ENCODE results near the gene MRPS23.

The MRPS23 gene

GRCh38 chr17:57839571-57839923, 10.3 kb downstream of the MRPS23 start:
- H3K27ac Mint-ChIP-seq, result no peak overlapping the region
- peaks cover 3% of the 10 kb centered on the region for H3K36me3 Mint-ChIP-seq
- H3K4me1 Mint-ChIP-seq (ENCODE audit: low read depth), result peaks cover 10% of the 10 kb centered on the region

GRCh38 chr17:57838857-57839570, 10.8 kb downstream of the MRPS23 start:
- H3K36me3 Mint-ChIP-seq, result peaks cover 3% of the 10 kb centered on the region
- peaks cover 9% of the 10 kb centered on the region for H3K4me1 Mint-ChIP-seq (ENCODE audit: low read depth)
- H3K9me3 Mint-ChIP-seq (ENCODE audit: low read depth), result no peaks in the 10 kb centered on the region
- H3K27ac Mint-ChIP-seq, result no peak overlapping the region
- H3K4me3 Mint-ChIP-seq, result no peak overlapping the region
- no peaks in the 10 kb centered on the region for H3K27me3 Mint-ChIP-seq

More at GRCh38 chr17:57839571-57839923, 10.3 kb downstream of the MRPS23 start:
- Mint-ChIP-seq H3K9me3 (ENCODE audit: low read depth) (no peaks in the 10 kb centered on the region), H3K27me3 (no peaks in the 10 kb centered on the region), H3K4me3 (no peak overlapping the region)

- Mint-ChIP-seq H3K27ac (no peak overlapping the region), H3K9me3 (ENCODE audit: low read depth) (no peaks in the 10 kb centered on the region), H3K4me3 (no peak overlapping the region), H3K4me1 (ENCODE audit: low read depth) (peaks cover 6% of the 10 kb centered on the region), H3K27me3 (no peaks in the 10 kb centered on the region), H3K36me3 (peaks cover 3% of the 10 kb centered on the region)
Measured at GRCh38 chr17:57838453-57838852, 11.4 kb downstream of the MRPS23 start.

GRCh38 chr17:57835333-57835900, 14.4 kb downstream of the MRPS23 start:
- Mint-ChIP-seq H3K9me3 (ENCODE audit: low read depth) (no peaks in the 10 kb centered on the region), H3K27ac (no peak overlapping the region), H3K4me3 (no peak overlapping the region), H3K4me1 (ENCODE audit: low read depth) (no peaks in the 10 kb centered on the region), H3K27me3 (no peaks in the 10 kb centered on the region), H3K36me3 (no peaks in the 10 kb centered on the region)

- H3K27ac Mint-ChIP-seq, result no peak overlapping the region
- H3K4me3 Mint-ChIP-seq, result no peak overlapping the region
Measured at GRCh38 chr17:57834146-57834741, 15.6 kb downstream of the MRPS23 start.

GRCh38 chr17:57833179-57833939, 16.5 kb downstream of the MRPS23 start:
- H3K9me3 Mint-ChIP-seq (ENCODE audit: low read depth), result no peaks in the 10 kb centered on the region
- no peaks in the 10 kb centered on the region for H3K4me1 Mint-ChIP-seq (ENCODE audit: low read depth)
- no peak overlapping the region for H3K4me3 Mint-ChIP-seq
- no peak overlapping the region for H3K27ac Mint-ChIP-seq
- no peaks in the 10 kb centered on the region for H3K27me3 Mint-ChIP-seq
- H3K36me3 Mint-ChIP-seq, result no peaks in the 10 kb centered on the region

More at GRCh38 chr17:57834146-57834741, 15.6 kb downstream of the MRPS23 start:
- no peaks in the 10 kb centered on the region for H3K9me3 Mint-ChIP-seq (ENCODE audit: low read depth)
- H3K4me1 Mint-ChIP-seq (ENCODE audit: low read depth), result no peaks in the 10 kb centered on the region
- no peaks in the 10 kb centered on the region for H3K36me3 Mint-ChIP-seq
- no peaks in the 10 kb centered on the region for H3K27me3 Mint-ChIP-seq

- Mint-ChIP-seq H3K9me3 (ENCODE audit: low read depth) (no peaks in the 10 kb centered on the region), H3K4me1 (ENCODE audit: low read depth) (no peaks in the 10 kb centered on the region), H3K36me3 (no peaks in the 10 kb centered on the region), H3K4me3 (no peak overlapping the region), H3K27me3 (no peaks in the 10 kb centered on the region), H3K27ac (no peak overlapping the region)
Measured at GRCh38 chr17:57832314-57833178, 17.3 kb downstream of the MRPS23 start.

- no peaks in the 10 kb centered on the region for H3K4me1 Mint-ChIP-seq (ENCODE audit: low read depth)
- H3K27me3 Mint-ChIP-seq, result no peaks in the 10 kb centered on the region
Measured at GRCh38 chr17:57830880-57831279, 19.0 kb downstream of the MRPS23 start.

GRCh38 chr17:57823469-57824401, 26.1 kb downstream of the MRPS23 start:
- H3K36me3 Mint-ChIP-seq, result no peaks in the 10 kb centered on the region
- H3K4me1 Mint-ChIP-seq (ENCODE audit: low read depth), result no peaks in the 10 kb centered on the region

More at GRCh38 chr17:57830880-57831279, 19.0 kb downstream of the MRPS23 start:
- Mint-ChIP-seq H3K9me3 (ENCODE audit: low read depth) (no peaks in the 10 kb centered on the region), H3K4me3 (no peak overlapping the region), H3K36me3 (no peaks in the 10 kb centered on the region), H3K27ac (no peak overlapping the region)

GRCh38 chr17:57819867-57820266, 30.0 kb downstream of the MRPS23 start:
- Mint-ChIP-seq H3K36me3 (no peaks in the 10 kb centered on the region), H3K27ac (no peak overlapping the region), H3K4me3 (no peak overlapping the region), H3K9me3 (ENCODE audit: low read depth) (no peaks in the 10 kb centered on the region), H3K27me3 (peaks cover 4% of the 10 kb centered on the region), H3K4me1 (ENCODE audit: low read depth) (no peaks in the 10 kb centered on the region)

More at GRCh38 chr17:57823469-57824401, 26.1 kb downstream of the MRPS23 start:
- no peak overlapping the region for H3K4me3 Mint-ChIP-seq
- H3K27me3 Mint-ChIP-seq, result no peaks in the 10 kb centered on the region
- no peak overlapping the region for H3K27ac Mint-ChIP-seq
- no peaks in the 10 kb centered on the region for H3K9me3 Mint-ChIP-seq (ENCODE audit: low read depth)

- H3K4me3 Mint-ChIP-seq, result no peak overlapping the region
Measured at GRCh38 chr17:57819285-57819684, 30.6 kb downstream of the MRPS23 start.

GRCh38 chr17:57818066-57818465, 31.8 kb downstream of the MRPS23 start:
- no peak overlapping the region for H3K4me3 Mint-ChIP-seq
- H3K27ac Mint-ChIP-seq, result no peak overlapping the region
- H3K4me1 Mint-ChIP-seq (ENCODE audit: low read depth), result no peaks in the 10 kb centered on the region
- peaks cover 7% of the 10 kb centered on the region for H3K27me3 Mint-ChIP-seq
- H3K9me3 Mint-ChIP-seq (ENCODE audit: low read depth), result no peaks in the 10 kb centered on the region
- H3K36me3 Mint-ChIP-seq, result no peaks in the 10 kb centered on the region

More at GRCh38 chr17:57819285-57819684, 30.6 kb downstream of the MRPS23 start:
- H3K27me3 Mint-ChIP-seq, result peaks cover 4% of the 10 kb centered on the region
- no peaks in the 10 kb centered on the region for H3K36me3 Mint-ChIP-seq
- H3K4me1 Mint-ChIP-seq (ENCODE audit: low read depth), result no peaks in the 10 kb centered on the region
- H3K27ac Mint-ChIP-seq, result no peak overlapping the region
- no peaks in the 10 kb centered on the region for H3K9me3 Mint-ChIP-seq (ENCODE audit: low read depth)

- no peak overlapping the region for H3K27ac Mint-ChIP-seq
- no peak overlapping the region for H3K4me3 Mint-ChIP-seq
- no peaks in the 10 kb centered on the region for H3K9me3 Mint-ChIP-seq (ENCODE audit: low read depth)
- H3K4me1 Mint-ChIP-seq (ENCODE audit: low read depth), result no peaks in the 10 kb centered on the region
- no peaks in the 10 kb centered on the region for H3K36me3 Mint-ChIP-seq
- peaks cover 10% of the 10 kb centered on the region for H3K27me3 Mint-ChIP-seq
Measured at GRCh38 chr17:57817299-57817698, 32.5 kb downstream of the MRPS23 start.
